Adipose tissue (tissue), 3 donors: ENCODE data around the gene LCOR. TPM values are rescaled to one million over a fixed set of nuclear protein-coding genes. Genes with fewer than 3 reads are reported as not detected.
"Not testable (repeated sequence)": the region's sequence is repeated elsewhere in the genome, so short reads cannot be mapped to it uniquely, and the experiment has no call there.

Experiments
- H3K27ac ChIP-seq: one replicate; pipeline ENCODE4 v1.5.1; 2013; ENCODE audit warnings: low read depth, low read length
- WGBS, 3 donors: extraction: QIAGEN DNeasy Blood & Tissue Kit; methylation state at CpG; one replicate each; pipeline ENCODE4 v1.1.7; 2013; 5-methylcytosine and 5-hydroxymethylcytosine counted together
- polyA plus RNA-seq, 3 donors: library from polyadenylated mRNA; stranded (reverse); fragments of 200-250 nt; gene quantifications; one replicate each; pipeline ENCODE4 v1.2.3, GENCODE V29; 2013
- donor health status: healthy with polysubstance abuse.
- donor health status: Bipolar disorder and iron deficiency.
- donor health status: healthy.

The LCOR gene
- 1 to 10 TPM; 1.7 to 2.3 (median 2.3) TPM for polyA plus RNA-seq

DNA sequence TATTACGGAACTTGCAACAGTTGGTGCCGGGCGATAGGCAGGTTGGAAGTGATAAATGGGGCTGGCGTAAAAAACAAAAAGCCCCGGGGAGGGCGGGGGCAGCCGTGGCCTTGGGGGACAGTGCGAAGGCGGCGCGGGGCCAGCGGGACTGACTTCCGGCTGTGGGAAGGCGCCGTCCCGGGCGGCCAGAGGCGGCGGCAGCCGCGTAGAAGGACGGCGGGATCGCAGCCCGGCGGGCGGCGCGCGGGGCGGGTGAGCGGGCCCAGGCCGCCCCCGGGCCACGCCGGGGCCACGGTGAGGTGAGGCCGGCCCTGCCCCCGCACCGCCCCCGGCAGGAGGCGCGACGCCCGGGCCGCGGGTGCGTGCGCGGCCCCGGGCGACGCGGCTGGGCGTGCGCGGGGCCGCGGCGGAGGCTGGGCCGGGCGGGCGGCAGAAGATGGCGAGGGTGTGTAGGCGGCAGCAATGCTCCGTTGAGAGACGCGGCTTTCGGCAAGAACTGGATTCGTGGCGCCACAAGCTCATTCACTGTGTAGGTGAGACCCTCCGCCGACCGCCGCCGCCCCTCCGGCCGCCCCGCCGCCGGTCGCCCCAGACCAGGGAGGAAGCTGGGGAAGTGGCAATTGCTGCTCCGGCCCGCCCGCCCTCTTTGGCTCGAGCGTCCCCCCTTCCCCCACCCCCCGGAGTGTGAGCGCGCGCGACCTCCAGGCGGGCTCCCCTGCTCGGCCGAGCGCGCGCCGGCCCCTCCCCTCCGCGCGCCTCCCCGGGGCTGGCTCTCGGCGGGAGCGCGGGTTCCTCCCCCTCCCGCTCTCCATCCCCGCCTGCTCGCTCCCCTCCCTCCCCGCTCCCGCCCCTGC is at the start of gene LCOR:
Gene LCOR (plus strand): TSS at position 432 of the 854 bp plus-strand sequence. CDS start 116,760 bp downstream, outside the sequence.
- WGBS, 3 donors = 0 to 1% (median 1%) methylated on average over 57 to 107 of the region's 112 CpGs
- peak within 1 kb of the TSS; percentile 48 for H3K27ac ChIP-seq

DNA sequence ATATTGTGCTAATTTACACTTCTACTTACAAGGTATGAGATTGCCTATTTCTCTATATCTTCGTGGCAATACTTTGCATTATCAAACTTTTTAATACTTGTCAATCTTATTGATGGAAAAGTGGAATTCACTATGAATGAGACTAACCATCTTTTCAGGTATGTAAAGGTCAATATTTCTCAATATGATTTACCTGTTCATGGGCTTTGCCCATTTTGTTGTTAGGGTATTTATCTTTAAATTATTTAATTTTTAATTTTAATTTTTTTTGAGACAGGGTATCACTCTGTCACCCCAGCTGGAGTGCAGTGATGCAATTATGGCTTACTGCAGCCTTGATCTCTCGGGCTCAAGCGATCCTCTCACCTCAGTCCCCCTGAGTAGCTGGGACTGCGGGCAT is 47.8 kb upstream of the LCOR start:
- 96 to 97% (median 97%) methylated on average over 4 of the region's 4 CpGs for WGBS, 3 donors
- no peak overlapping the region for H3K27ac ChIP-seq

DNA sequence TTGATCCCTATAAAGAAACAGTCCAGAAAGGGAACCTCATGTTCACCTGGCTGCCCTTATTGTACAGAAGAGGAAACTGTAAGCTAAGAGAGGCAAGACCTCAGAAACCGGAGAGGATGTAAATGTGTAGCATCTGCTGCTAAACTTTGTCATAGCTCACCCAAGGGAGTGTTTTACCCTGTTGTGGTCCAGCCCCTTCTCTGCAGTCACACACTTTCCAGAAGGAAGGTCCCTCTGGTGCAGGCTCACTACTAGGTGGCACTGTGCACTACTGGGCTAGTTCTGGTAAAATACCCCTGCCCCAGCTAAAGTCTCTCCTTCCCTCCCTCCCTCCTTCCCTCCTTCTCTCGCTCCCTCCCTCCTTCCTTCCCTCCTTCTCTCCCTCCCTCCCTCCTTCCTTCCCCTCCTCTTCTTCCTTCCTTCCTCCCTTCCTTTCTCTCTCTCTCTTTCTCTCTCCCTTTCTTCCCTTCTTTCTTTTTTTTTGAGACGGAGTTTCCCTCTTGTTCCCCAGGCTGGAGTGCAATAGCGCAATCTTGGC is 42.5 kb upstream of the LCOR start:
- H3K27ac ChIP-seq = no peak overlapping the region
- WGBS, 3 donors = 44 to 60% (median 53%) methylated on average over 4 of the region's 4 CpGs

DNA sequence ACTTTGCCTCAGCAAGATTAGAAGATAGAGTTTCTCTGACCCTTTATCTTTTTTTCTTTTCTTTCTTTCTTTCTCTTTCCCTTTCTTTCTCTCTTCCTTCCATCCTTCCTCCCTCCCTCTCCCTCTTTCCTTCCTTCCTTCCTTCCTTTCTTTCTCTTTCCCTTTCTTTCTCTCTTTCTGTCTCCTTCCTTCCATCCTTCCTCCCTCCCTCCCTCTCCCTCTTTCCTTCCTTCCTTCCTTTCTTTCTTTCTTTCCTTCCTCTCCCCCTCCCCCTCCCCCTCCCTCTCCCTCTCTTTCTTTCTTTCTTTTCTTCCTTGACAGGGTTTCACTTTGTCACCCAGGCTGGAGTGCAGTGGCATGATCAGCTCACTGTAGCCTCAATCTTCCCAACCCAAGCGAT is 40.2 kb upstream of the LCOR start:
- 94 to 100% (median 100%) methylated on average over 1 of the region's 1 CpG for whole genome bisulfite sequencing, 3 donors
- H3K27ac ChIP-seq = no peak overlapping the region

DNA sequence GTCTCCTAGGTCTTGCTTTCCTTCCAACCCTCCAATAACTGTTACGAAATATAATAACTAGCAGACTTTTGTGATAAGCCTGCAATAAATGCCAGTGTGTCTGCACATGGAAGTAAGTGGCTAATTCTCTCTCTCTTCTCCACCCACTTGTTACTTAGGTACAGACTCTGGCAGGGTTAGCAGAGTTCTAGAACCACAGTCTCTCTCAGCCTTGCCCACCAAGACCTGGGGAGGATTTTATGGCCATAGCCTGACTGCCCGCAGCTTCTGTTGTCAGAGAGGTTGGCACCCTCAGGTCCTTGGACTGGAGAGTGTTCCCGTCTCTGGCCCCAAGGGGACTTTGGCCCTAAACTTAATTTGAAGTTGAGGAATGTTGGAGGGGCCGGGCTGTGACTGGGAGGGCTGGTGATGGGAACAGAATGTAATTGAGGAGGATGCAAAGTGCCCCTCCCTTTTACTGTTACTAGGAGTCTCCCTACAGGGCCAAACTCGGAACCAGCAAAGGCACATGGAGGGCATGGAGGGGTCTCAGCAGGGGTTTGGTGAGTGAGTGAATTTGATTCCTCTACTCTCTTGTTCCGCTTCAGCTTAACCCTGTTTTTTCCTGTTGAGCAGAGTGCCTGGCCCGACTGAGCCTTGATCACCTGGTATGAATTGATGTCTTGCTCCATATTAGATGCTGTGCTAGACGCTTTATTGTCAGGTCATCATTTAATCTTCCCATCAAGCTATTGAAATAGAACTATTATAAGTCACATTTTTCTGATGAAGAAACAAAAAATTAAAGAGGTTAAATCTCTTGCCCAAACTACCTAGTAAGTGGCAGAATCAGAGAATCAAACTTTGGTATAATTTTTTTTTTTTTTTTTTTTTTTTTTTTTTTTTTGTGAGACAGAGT is 37.0 kb upstream of the LCOR start:
- WGBS, 3 donors = 67 to 81% (median 77%) methylated on average over 8 of the region's 8 CpGs

DNA sequence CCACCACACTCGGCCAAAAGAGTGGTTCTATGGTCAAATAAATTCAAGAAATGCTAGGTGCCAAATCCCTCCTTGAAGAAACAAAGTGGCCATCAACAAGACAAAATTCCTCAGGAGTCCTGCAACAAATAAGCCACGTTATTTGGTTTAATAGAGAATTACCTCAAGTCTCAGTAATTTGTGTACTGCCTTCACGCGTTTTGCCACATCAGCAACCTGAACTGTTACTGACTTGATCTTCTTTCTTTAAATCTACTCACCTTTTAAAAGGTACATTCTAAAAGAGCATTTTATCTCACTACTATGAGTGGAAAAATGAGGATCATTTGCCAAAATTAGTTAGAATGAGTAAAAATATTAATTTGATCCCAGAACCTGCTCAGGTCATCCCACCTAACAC is 34.6 kb upstream of the LCOR start:
- 89 to 92% (median 91%) methylated on average over 4 of the region's 4 CpGs for WGBS, 3 donors
- H3K27ac ChIP-seq = no peak overlapping the region

More for the DNA sequence above, 37.0 kb upstream of the LCOR start:
- H3K27ac ChIP-seq = no peak overlapping the region

DNA sequence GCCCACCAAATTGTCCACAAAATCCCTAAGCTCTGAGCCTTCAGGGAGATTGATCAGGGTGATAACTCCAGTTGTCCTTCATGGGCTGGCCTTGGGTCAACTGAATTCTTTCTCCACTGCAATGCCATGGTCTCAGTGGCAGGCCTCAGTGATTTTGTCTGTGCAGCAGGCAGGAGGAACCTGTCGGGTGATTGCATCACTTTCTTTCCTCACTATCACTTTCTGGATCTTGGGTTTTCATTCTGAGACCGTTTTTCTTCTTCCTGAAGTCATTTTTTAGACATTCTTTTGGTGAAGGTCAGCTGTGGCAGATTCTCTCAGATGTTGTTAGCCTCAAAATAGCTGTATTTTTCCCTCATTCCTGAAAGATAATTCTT is 28.8 kb upstream of the LCOR start:
- H3K27ac ChIP-seq = no peak overlapping the region
- 46 to 71% (median 48%) methylated on average over 2 of the region's 2 CpGs for WGBS, 3 donors

DNA sequence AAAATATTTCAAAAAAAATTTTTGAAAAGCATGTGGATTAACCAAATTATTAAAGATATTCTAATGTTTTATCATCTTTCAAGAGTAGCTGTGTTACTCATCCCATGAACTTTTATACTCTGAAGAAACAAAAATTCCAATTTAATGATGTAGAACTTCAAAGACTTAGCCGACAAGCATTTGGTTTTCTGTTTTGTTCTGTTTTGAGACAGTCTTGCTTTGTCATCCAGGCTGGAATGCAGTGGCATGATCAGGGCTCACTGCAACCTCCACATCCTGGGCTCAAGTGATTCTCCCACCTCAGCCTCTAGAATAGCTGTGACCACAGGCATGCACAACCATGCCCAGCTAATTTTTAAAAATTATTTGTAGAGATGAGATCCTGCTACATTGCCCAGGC is 17.8 kb upstream of the LCOR start:
- WGBS, 3 donors = 57 to 71% (median 66%) methylated on average over 1 of the region's 1 CpG
- H3K27ac ChIP-seq = no peak overlapping the region

DNA sequence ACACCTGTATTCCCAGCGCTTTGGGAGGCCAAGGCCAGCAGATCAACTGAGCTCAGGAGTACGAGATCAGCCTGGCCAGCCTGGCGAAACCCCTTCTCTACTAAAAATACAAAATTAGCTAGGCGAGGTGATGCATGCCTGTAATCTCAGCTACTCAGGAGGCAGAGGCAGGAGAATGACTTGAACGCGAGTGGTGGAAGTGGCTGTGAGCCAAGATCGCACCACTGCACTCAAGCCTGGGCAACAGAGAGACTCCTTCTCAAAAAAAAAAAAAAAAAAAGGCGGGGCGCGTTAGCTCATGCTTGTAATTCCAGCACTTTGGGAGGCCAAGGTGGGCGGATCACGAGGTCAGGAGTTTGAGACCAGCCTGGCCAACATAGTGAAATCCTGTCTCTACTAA is 13.1 kb upstream of the LCOR start:
- H3K27ac ChIP-seq = not testable (repeated sequence)
- WGBS, 3 donors = 89% methylated on average over 10 to 12 of the region's 12 CpGs

DNA sequence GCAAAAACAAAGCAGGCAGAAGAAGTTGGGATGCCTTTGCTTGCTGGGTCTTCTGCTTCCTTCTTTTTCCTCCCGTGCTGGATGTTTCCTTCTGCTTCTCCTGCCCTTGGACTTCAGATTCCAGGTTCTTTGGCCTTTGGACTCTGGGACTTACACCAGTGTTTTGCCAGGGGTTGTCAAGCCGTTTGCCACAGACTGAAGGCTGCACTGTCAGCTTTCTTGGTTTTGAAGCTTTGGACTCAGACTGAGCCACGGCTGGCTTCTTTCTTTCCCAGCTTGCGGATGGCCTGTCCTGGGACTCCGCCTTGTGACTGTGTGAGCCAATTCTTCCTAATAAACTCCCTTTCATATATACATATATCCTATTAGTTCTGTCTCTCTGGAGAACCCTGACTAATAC is 11.3 kb upstream of the LCOR start:
- 57 to 76% (median 76%) methylated on average over 5 of the region's 5 CpGs for WGBS, 3 donors
- H3K27ac ChIP-seq = no peak overlapping the region

DNA sequence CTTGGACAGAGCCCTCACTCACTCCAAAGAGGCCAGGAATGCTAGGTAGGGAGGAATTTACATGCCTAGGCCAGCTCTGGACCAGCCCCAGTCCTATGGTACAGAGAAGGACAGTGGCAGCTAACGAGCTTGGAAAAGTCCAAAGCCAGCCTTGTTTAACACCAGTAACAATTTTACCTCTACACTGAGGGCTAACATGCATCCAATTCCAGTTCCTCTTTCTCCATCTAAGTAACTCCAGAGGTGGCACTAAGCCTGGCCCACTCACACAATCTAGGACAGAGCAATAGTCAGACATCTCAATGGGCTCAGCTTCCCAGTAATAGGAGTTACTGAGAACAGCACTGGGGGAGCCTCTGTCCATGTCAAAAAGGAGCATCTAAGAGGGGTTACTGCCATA is 5.7 kb upstream of the LCOR start:
- WGBS, 3 donors = 67 to 100% (median 85%) methylated on average over 1 of the region's 1 CpG
- H3K27ac ChIP-seq = no peak overlapping the region

DNA sequence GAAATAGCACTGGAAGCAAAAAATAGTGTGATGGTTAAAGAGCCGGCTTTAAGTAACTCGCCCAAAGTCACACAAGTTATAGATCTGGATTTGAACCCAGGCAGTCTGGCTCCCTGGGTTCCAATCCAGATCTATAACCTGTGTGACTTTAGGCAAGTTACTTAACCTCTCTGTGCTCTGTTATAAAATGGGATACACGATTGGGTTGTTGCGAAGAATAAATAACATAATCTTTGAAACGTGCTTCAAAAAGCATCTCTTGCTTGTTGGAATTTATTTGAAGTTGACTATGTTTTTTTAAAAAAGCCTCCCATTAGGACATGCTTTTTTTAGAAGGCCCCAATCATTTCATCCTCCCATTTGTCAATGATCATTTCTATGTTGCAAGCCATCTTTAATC is 3.5 kb upstream of the LCOR start:
- WGBS, 3 donors = 90 to 95% (median 94%) methylated on average over 5 of the region's 5 CpGs
- no peak overlapping the region for H3K27ac ChIP-seq

DNA sequence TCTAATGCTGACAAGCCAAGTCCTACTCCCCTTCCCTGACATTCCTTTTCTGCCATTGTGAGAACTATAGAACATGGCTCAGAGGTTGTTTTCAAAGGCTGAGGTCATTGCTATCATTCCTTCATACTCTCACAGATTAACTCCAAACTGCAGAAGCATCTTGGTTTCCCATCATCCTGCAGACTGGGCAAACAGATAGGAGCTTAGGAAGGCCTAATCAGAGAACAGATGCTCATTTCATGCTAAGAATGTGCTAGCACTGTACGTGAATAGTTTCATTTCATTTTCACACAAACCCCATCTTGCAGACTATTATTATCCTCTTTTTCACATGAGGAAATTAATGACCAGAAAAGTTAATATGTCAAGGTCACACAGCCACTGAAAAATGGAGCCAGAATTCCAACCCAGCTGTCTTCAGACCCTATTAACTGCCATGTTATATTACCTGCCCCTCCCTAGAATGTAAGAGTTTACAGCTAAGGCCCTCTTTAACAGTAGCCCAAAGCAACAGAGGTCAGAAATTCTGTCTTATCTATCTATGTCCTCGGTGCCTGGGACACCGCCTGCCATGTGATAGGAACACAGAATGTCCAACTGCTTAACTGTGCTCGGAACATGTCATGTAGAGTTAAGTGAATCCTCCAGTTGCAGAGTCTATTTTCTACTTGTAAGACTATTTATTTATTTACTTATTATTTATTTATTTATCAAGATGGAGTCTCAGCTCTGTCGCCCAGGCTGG is 2.9 kb upstream of the LCOR start:
- H3K27ac ChIP-seq = no peak overlapping the region
- WGBS, 3 donors = 94 to 95% (median 94%) methylated on average over 5 of the region's 5 CpGs

DNA sequence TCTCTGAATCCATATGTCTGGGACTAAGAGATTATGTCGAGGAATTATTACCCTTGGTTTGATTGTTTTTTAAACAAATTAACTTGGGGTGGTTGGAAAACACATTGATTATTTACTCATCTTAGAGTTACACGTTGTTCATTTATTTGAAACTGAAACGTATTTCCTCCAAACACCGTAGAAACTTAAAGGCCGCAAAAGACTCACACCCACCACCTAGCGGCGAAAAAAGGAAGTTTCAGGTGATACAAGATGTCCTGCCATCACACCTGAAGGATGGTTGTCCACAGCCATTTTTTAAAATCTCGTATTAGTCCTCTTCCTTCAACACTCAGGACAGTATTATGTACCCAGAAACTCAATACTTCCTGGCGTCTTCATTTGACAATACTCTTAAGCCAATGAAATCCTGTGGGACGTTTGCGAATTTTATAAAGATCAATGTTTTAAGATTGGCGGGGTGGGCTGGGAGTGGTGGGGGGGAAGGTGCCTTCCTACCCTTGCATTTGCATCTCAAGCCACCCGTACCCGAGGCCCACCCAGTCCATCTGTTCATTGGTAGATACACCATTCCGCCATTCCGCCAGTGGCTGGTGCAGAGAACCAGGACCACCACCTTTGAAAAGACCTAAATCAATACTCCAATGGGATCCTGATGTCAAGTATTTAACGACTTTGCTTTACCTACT is 1.4 kb upstream of the LCOR start:
- WGBS, 3 donors = 37 to 40% (median 40%) methylated on average over 17 of the region's 17 CpGs
- H3K27ac ChIP-seq = no peak overlapping the region

DNA sequence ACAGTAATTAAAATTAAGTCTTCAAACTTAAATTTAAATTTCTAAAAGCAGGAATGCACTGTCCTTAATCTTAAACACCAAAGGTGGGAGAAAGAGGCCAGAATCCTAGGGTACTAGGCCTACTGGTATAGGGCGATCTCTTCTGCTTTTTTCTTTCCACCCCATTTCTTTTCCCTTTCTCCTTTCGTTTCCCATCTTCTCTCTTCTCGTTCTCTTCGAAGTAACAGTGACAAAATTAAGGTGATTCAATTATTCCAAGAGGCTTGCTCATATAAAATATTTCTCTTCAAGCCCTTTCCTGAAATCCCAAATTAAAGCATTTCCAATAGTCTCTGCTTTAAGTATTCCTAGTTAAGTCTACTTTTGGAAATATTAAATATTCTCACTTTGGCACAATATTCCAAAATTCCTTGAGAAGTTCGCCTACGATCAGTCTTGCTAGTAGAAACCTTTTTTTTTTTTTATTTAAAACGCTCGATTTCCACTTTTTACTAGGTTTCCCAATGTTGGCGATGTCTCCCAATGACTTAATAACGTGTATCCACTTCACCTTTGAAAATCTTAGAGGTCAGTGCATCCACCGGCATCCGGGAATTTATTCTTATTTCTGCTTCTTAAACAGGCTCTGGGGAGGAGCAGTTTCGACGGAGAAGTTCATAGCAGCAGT is 765 bp upstream of the LCOR start:
- no peak overlapping the region for H3K27ac ChIP-seq
- 14 to 16% (median 16%) methylated on average over 14 of the region's 14 CpGs for WGBS, 3 donors

DNA sequence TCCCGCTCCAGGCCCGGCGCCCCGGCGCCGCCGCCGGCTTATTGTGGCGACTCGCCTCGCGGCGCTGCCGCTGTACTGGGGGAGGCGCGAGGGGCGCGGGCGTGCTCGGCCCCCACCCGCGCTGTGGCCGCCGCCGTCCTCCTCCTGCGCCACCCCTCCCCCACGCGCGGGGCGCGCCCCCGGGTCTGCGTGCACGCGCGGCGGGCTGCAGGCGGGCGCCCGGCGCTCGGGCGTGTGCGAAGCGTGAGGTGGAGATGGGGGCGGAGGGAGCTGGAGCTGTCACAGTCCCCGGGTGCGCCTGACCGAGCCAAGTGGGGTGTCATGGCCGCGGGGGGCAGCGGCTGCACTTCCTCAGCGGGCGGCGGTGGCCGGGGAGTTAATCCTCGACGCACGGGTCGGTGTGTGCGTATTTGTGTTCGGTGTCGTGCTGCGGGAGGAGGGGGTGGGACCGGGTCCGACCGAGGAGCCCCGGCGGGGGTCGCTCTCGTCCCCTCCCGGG is 672 bp downstream of the LCOR start:
- peak overlapping the region; percentile 48 for H3K27ac ChIP-seq
- 0 to 2% (median 1%) methylated on average over 55 to 72 of the region's 72 CpGs for WGBS, 3 donors
